GM12878 (cell line): ENCODE data around the gene FAF1. TPM values are rescaled to one million over a fixed set of nuclear protein-coding genes. Genes with fewer than 3 reads are reported as not detected.

Experiments
- ATAC-seq: fragments of 200-7000 bp; cut with Tn5 transposase; 3 replicates; pipeline ENCODE4 v1.9.1; 2020; ENCODE audit warnings: mild to moderate bottlenecking, moderate library complexity
- BruUV-seq: library from RNA; stranded (reverse); fragments of 400-500 nt; replicated peaks from 2 replicates; lab custom pipeline; 2021; lab: Mats Ljungman, UMichigan
- CTCF ChIA-PET: fragments of 300-600 bp; sonication (Branson Sonifier 250); formaldehyde crosslinking; extraction: SDS; loops from one replicate; lab custom pipeline; 2021; ENCODE audit warnings: inconsistent platforms; lab: Yijun Ruan, JAX
- POLR2A ChIA-PET: fragments of 350-600 bp; formaldehyde crosslinking; extraction: SDS; loops from one replicate; lab custom pipeline; 2021; ENCODE audit warnings: inconsistent platforms; lab: Charles Lee
- RAD21 ChIA-PET: fragments of 300-600 bp; sonication (Branson Sonifier 250); formaldehyde crosslinking; loops from one replicate; lab custom pipeline; 2023; ENCODE audit warnings: antibody characterized with exemption; ENCODE audit not compliant: unreplicated experiment; lab: Charles Lee
- SMC1A ChIA-PET: fragments of 300-600 bp; sonication (Branson Sonifier 250); formaldehyde crosslinking; loops from one replicate; lab custom pipeline; 2023; ENCODE audit not compliant: unreplicated experiment, uncharacterized antibody; lab: Charles Lee
- DNase-seq: peaks from one replicate; pipeline ENCODE4 v3.0.0-alpha.2; 2011; ENCODE audit warnings: low read depth, low spot score
- FAIRE-seq: peaks from 3 replicates; lab custom pipeline; 2011; peaks lifted over from hg19 to GRCh38; lab: Jason Lieb, UNC
- H2AFZ ChIP-seq: 2 replicates; pipeline ENCODE4 v1.6.0; 2011; ENCODE audit warnings: low read depth, low read length, control low read depth; ENCODE audit not compliant: control insufficient read depth
- H3K27ac ChIP-seq: 2 replicates; pipeline ENCODE4 v1.5.1; 2011; ENCODE audit warnings: control low read depth; ENCODE audit not compliant: control insufficient read depth, insufficient read depth
- H3K27me3 ChIP-seq, 2 experiments: replicated peaks in 1 of 2; 2 replicates each; pipeline versions ENCODE4 v1.6.0 to v1.6.1; 2011; ENCODE audit warnings: low read length in 1 of 2; ENCODE audit not compliant: control insufficient read depth in 2 of 2, insufficient read depth in 2 of 2
- H3K36me3 ChIP-seq, 2 experiments: 2 replicates each; pipeline ENCODE4 v1.5.1; 2011; ENCODE audit warnings: low read length in 1 of 2; ENCODE audit not compliant: control insufficient read depth in 2 of 2, insufficient read depth in 2 of 2
- H3K4me1 ChIP-seq: 2 replicates; pipeline ENCODE4 v1.6.1; 2011; ENCODE audit warnings: mild to moderate bottlenecking, low read length, moderate library complexity, mixed read lengths; ENCODE audit not compliant: control insufficient read depth, insufficient read depth
- H3K4me2 ChIP-seq: 2 replicates; pipeline ENCODE4 v1.6.0; 2011; ENCODE audit warnings: control low read depth; ENCODE audit not compliant: control insufficient read depth, insufficient read depth
- H3K4me3 ChIP-seq: fragments of 200-600 bp; sonication (generic); 2 replicates; pipeline ENCODE4 v1.5.1; 2016
- H3K79me2 ChIP-seq: 2 replicates; pipeline ENCODE4 v1.6.0; 2011; ENCODE audit warnings: low read length; ENCODE audit not compliant: control insufficient read depth, insufficient read depth
- H3K9ac ChIP-seq: 2 replicates; pipeline ENCODE4 v1.8.0; 2011; ENCODE audit warnings: low read length, control low read depth, mixed read lengths; ENCODE audit not compliant: control insufficient read depth, insufficient read depth
- H3K9me3 ChIP-seq: replicated peaks from 3 replicates; pipeline ENCODE4 v1.5.1; 2011; ENCODE audit warnings: mild to moderate bottlenecking, low read length; ENCODE audit not compliant: control insufficient read depth, insufficient read depth
- H4K20me1 ChIP-seq: 2 replicates; pipeline ENCODE4 v1.6.0; 2011; ENCODE audit not compliant: control insufficient read depth, insufficient read depth
- BMI1 ChIP-seq: fragments of 450-650 bp; IDR thresholded peaks from 2 replicates; pipeline ENCODE4 v1.6.1; 2016; ENCODE audit warnings: mild to moderate bottlenecking, moderate library complexity, borderline replicate concordance
- BRCA1 ChIP-seq: IDR thresholded peaks from 2 replicates; pipeline ENCODE4 v1.6.1; 2011; ENCODE audit warnings: low read depth, low read length, improper control_type of control experiment
- ETV6 ChIP-seq, 2 experiments: fragments of 450-650 bp in 1 of 2; IDR thresholded peaks in 1 of 2; conservative IDR thresholded peaks in 1 of 2; 2 replicates each; pipeline ENCODE4 v1.6.1; 2014; ENCODE audit warnings: antibody characterized with exemption in 1 of 2, borderline replicate concordance in 1 of 2, low read depth in 1 of 2, mild to moderate bottlenecking in 1 of 2, moderate library complexity in 1 of 2
- FOXK2 ChIP-seq: fragments of 450-650 bp; IDR thresholded peaks from 2 replicates; pipeline ENCODE4 v1.6.1; 2017; ENCODE audit warnings: mild to moderate bottlenecking, moderate library complexity
- NRF1 ChIP-seq: conservative IDR thresholded peaks from 2 replicates; pipeline ENCODE4 v1.6.1; 2011; ENCODE audit warnings: mild to moderate bottlenecking, low read depth, low read length, improper control_type of control experiment
- SPI1 ChIP-seq: IDR thresholded peaks from 2 replicates; pipeline ENCODE4 v1.6.1; 2011; ENCODE audit warnings: low read depth, mild to moderate bottlenecking, low read length, moderate library complexity, borderline replicate concordance; ENCODE audit not compliant: insufficient read depth
- YY1 ChIP-seq: IDR thresholded peaks from 2 replicates; pipeline ENCODE4 v1.6.1; 2011; ENCODE audit warnings: low read depth, mild to moderate bottlenecking, low read length
- ZBTB40 ChIP-seq: fragments of 450-650 bp; IDR thresholded peaks from 2 replicates; pipeline ENCODE4 v1.6.1; 2016; ENCODE audit warnings: mild to moderate bottlenecking, moderate library complexity, borderline replicate concordance
- WGBS: methylation state at CpG from one replicate; pipeline ENCODE4 v1.1.6; 2016; ENCODE audit warnings: low lambda C conversion rate; ENCODE audit not compliant: insufficient replicate concordance, insufficient coverage; ENCODE audit errors: missing lambda C conversion rate; 5-methylcytosine and 5-hydroxymethylcytosine counted together
- in situ Hi-C: fragments of 300-500 bp; cut with MboI; formaldehyde crosslinking; loops from 9 replicates; pipeline ENCODE4 v1.14.3; 2018; ENCODE audit warnings: mixed read lengths
- intact Hi-C: fragments of 100-400 bp; cut with micrococcal nuclease; formaldehyde crosslinking; loops from one replicate; pipeline ENCODE4 v1.14.2; 2022; ENCODE audit not compliant: unreplicated experiment
- polyA plus RNA-seq, 11 experiments: library from polyadenylated mRNA; depleted of rRNA in 4 of 11; unstranded in 6 of 11; stranded (reverse) in 5 of 11; fragments of >200 nt; fragmentation: Nextera tagmentation in 4 of 11; fragmentation: Illumina TruSeq in 1 of 11; extraction: Ambion mirVana in 4 of 11; extraction: Trizol in 1 of 11; gene quantifications; 1 replicate in 1 of 11; 2 replicates in 10 of 11; pipeline versions ENCODE4 v1.2.1 to v1.2.3, GENCODE V29; 2011 to 2016; ENCODE audit warnings: inconsistent platforms in 2 of 11, missing spikeins in 2 of 11, low read depth in 1 of 11
- total RNA-seq, 4 experiments: library from RNA; depleted of rRNA in 3 of 4; stranded (reverse); fragments of >200 nt in 3 of 4; fragmentation: Illumina TruSeq in 1 of 4; extraction: Trizol in 1 of 4; gene quantifications; 2 replicates each; pipeline versions ENCODE4 v1.2.1 to v1.2.3, GENCODE V29; 2013 to 2021
- TF ChIP-seq, protein P1 (sequence below): IDR thresholded peaks from 2 replicates; pipeline ENCODE4 v1.6.1; 2012; ENCODE audit warnings: low read depth, low read length, improper control_type of control experiment
- TF ChIP-seq, protein P2 (sequence below): fragments of 450-650 bp; IDR thresholded peaks from 2 replicates; pipeline ENCODE4 v1.6.1; 2018; ENCODE audit warnings: borderline replicate concordance, mild to moderate bottlenecking; ENCODE audit not compliant: partially characterized antibody

FAF1 gene
- total and polyA plus RNA-seq, 10 of the 15 experiments (the other 5 are each of a cell fraction or from before 2014, with no cell fraction given): 8.6 to 54.5 (median 23.7) TPM

DNA sequence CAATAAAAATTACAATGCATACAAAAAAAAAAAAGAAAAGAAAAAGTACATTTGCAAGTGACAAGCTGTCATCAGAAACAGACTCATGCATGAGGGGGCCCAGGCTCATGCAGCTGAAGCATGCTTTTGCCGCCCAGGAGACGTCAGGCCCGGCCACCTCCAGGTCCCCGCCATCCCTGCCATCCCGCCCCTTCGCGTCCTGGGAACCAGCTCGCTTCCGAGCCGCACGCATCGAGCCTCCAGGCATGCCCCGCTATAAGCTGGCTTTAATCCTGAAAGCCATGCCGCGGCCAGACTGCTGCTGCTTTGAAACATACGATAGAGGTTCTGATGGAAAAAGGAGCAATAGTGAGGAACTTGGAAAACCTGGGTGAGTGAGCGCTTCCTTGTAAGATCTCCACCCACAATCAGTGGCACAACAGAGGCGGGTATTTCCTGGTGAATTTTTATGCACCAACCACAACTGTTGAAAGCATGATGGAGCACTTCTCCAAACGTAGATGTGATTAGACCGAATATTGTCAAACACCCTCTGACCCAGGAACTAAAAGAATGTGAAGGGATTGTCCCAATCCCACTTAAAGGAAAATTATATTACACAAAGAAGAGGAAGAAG is 113.7 kb downstream of the FAF1 start:
- Histone ChIP-seq H2AFZ (no peak overlapping the region), H3K9me3 (peaks cover 3% of the 10 kb centered on the region), H3K27ac (no peak overlapping the region), H3K9ac (no peak overlapping the region), H3K4me3 (no peak overlapping the region), H3K27me3 (no peaks in the 10 kb centered on the region), H4K20me1 (no peaks in the 10 kb centered on the region), H3K36me3 (no peaks in the 10 kb centered on the region), H3K79me2 (peaks cover 2% of the 10 kb centered on the region; the same call in 1 of the 2 replicates), H3K4me1 (no peaks in the 10 kb centered on the region), H3K4me2 (no peak overlapping the region)
- CTCF ChIA-PET: interaction anchor here (0.8 to 1.5 kb wide), 2 partner anchors 14 to 343 kb away, joined by 3 to 4 read pairs; no protein-coding TSS in a partner anchor
- no TSS peak for BruUV-seq
- TF ChIP-seq, protein P1, sequence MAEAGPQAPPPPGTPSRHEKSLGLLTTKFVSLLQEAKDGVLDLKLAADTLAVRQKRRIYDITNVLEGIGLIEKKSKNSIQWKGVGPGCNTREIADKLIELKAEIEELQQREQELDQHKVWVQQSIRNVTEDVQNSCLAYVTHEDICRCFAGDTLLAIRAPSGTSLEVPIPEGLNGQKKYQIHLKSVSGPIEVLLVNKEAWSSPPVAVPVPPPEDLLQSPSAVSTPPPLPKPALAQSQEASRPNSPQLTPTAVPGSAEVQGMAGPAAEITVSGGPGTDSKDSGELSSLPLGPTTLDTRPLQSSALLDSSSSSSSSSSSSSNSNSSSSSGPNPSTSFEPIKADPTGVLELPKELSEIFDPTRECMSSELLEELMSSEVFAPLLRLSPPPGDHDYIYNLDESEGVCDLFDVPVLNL: no peak
- TF ChIP-seq NRF1 (no peak), FOXK2 (no peak), SPI1 (no peak), BMI1 (no peak), YY1 (no peak), ZBTB40 (no peak), BRCA1 (no peak), ETV6 (conservative IDR thresholded peaks at IDR 0.05 in 1 of 2, IDR thresholded peaks at IDR 0.05 in 1 of 2; ENCODE audit: borderline replicate concordance in 1 of 2, low read depth in 1 of 2) (no peak)
- TF ChIP-seq, protein P2, sequence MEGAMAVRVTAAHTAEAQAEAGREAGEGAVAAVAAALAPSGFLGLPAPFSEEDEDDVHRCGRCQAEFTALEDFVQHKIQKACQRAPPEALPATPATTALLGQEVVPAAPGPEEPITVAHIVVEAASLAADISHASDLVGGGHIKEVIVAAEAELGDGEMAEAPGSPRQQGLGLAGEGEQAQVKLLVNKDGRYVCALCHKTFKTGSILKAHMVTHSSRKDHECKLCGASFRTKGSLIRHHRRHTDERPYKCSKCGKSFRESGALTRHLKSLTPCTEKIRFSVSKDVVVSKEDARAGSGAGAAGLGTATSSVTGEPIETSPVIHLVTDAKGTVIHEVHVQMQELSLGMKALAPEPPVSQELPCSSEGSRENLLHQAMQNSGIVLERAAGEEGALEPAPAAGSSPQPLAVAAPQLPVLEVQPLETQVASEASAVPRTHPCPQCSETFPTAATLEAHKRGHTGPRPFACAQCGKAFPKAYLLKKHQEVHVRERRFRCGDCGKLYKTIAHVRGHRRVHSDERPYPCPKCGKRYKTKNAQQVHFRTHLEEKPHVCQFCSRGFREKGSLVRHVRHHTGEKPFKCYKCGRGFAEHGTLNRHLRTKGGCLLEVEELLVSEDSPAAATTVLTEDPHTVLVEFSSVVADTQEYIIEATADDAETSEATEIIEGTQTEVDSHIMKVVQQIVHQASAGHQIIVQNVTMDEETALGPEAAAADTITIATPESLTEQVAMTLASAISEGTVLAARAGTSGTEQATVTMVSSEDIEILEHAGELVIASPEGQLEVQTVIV: no peak
- RAD21 ChIA-PET: no interaction called here
- intact Hi-C loops (no loop called here), in situ Hi-C loops (no loop called here)
- POLR2A ChIA-PET: interaction anchor here (0.6 kb wide), 1 partner anchor 175 kb away, joined by 4 read pairs; no protein-coding TSS in a partner anchor
- DNase-seq: no peak
- SMC1A ChIA-PET: interaction anchor here (1.4 kb wide), 1 partner anchor 12 kb away, joined by 3 read pairs; no protein-coding TSS in a partner anchor
- no peak for ATAC-seq
- WGBS: 98% methylated on average over 20 of the region's 20 CpGs
- FAIRE-seq: no peak
